HG03558 (cell line): ENCODE measurements around the gene GAS7.

ENCODE experiments used
- ATAC-seq: cut with Tn5 transposase; IDR thresholded peaks from one replicate; pipeline ENCODE4 v1.9.1; 2021; ENCODE audit warnings: moderate number of reproducible peaks; ENCODE audit not compliant: unreplicated experiment; ENCODE audit errors: extremely low read depth

Gene GAS7

DNA sequence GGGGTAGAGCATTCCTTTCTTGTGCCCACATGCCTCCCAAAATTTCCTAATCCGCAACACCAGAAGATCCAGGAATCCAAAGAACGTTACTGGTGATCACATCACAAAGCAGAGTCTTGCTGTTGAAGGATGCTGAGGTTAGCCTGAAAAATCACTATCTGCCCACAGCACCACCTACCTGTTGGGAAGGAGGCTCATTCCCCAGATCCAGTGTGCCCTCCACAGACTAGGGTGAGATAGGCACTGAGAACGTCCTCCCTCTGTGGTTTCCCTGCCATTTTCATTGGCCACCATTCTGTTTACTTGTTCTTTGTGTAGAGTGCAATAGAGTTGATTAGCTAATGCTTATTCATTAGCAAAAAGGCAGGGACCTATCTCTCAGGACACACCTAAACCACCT, 323.7 kb downstream of the GAS7 start:
- no peak for ATAC-seq

- no peak for ATAC-seq
Observed at GRCh38 chr17:9872852-9873251, 325.6 kb downstream of the GAS7 start.

DNA sequence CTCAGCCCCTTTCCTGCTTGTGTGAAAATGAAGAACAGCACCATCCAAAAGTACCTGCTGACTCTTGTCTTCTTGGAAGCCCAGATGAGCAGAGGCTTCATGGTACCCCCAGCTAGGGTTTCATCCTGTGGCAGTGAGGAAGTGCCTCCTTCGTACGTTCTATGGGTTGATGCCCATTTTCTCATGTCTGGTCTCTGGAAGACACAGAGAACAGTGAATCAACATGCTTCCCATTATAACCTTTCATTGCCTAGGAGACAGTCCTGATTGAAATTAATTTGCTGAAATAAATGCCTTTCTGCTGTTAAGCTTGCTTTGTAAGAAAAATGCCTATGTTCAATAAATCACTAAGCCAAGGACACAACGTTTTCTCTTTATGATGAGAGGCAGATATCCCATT, 329.9 kb downstream of the GAS7 start:
- no peak for ATAC-seq

- no peak for ATAC-seq
Observed at GRCh38 chr17:9865586-9865985, 332.8 kb downstream of the GAS7 start.

- no peak for ATAC-seq
Observed at GRCh38 chr17:9862949-9863348, 335.5 kb downstream of the GAS7 start.

GRCh38 chr17:9862220-9862619, 336.2 kb downstream of the GAS7 start:
- no peak for ATAC-seq

GRCh38 chr17:9860851-9861250, 337.6 kb downstream of the GAS7 start:
- ATAC-seq, result no peak
